ENCODE measurements around the gene WDR18. TPM values are rescaled to one million over a fixed set of nuclear protein-coding genes. Genes with fewer than 3 reads are reported as not detected.

The WDR18 gene
- total and polyA plus RNA-seq, 2 of the 4 experiments (the other 2 are of a cell fraction): 37.1 to 56.9 TPM

DNA sequence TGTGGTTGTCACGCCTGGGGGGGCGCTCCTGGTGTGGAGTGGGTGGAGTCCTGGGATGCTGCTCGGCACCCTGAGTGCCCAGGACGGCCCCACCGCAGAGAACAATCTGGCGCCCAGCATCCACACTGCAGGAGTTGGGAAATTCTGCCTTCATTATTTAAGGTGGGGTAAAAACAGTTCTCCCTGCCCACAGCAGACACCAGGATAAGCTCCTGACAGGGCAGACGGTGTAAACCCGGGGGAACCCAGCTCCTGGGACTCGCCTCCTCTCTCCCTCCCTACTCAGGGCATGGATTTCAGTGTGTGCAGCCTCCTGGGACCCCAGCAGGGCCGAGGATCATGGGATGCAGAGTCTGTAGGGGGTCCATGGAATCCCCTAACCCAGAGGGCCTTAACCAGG is 7.7 kb upstream of the WDR18 start:
- intact Hi-C loops (cut with micrococcal nuclease) (no loop called here), dilution Hi-C loops (cut with HindIII; ENCODE audit: low sequenced_read_pairs, unreplicated experiment) (no loop called here), in situ Hi-C loops (cut with MboI; ENCODE audit: low sequenced_read_pairs) (no loop called here)
- no peak overlapping the region for H4K91ac ChIP-seq (ENCODE audit: insufficient read depth, low read depth, low read length)
- 80% methylated on average over 1 of the region's 10 CpGs; no CpG with 5 or more reads in 1 of the 2 experiments for WGBS, 2 experiments (ENCODE audit: extremely low coverage in 2 of 2, insufficient read length in 1 of 2)
- ATAC-seq (ENCODE audit: low read depth) (no peak), DNase-seq (no peak)
- H3K23ac ChIP-seq (ENCODE audit: low read depth, low read length): no peak overlapping the region
- no peak overlapping the region for H3K4me2 ChIP-seq (ENCODE audit: low read depth, low read length)
- no peak overlapping the region for H2BK120ac ChIP-seq (ENCODE audit: low read depth, low read length)
- no peak overlapping the region for H4K8ac ChIP-seq (ENCODE audit: low read depth in 2 of 2, low read length in 2 of 2)
- no peaks in the 10 kb centered on the region for H3K9me3 ChIP-seq (ENCODE audit: control insufficient read depth, insufficient read depth, low read length)
- CTCF ChIA-PET: no interaction called here
- H2BK5ac ChIP-seq (ENCODE audit: low read depth, low read length, poor library complexity, severe bottlenecking): no peak overlapping the region
- peaks cover 7% of the 10 kb centered on the region for H3K4me1 ChIP-seq (ENCODE audit: control insufficient read depth, insufficient read depth, low read length)
- no peak overlapping the region for H4K5ac ChIP-seq (ENCODE audit: low read depth, low read length)
- H2BK20ac ChIP-seq (ENCODE audit: low read depth, low read length): no peak overlapping the region
- no peaks in the 10 kb centered on the region for H3K27me3 ChIP-seq (ENCODE audit: control insufficient read depth, insufficient read depth, low read length)
- no peak overlapping the region for H3K18ac ChIP-seq (ENCODE audit: low read depth, low read length)
- no peak overlapping the region for H2AK9ac ChIP-seq (replicated peaks; ENCODE audit: low read depth, low read length, poor library complexity)
- no peak overlapping the region for H3K56ac ChIP-seq (ENCODE audit: extremely low read depth, insufficient read depth, low read length)
- peaks cover 20% of the 10 kb centered on the region for H3K36me3 ChIP-seq (ENCODE audit: control insufficient read depth, insufficient read depth, low read length)
- no peak overlapping the region for H3K9ac ChIP-seq (ENCODE audit: low read depth, low read length)
- H2AFZ ChIP-seq (replicated peaks; ENCODE audit: low read length, poor library complexity): no peak overlapping the region
- H3K14ac ChIP-seq (replicated peaks; ENCODE audit: low read depth, low read length): no peak overlapping the region
- H4K20me1 ChIP-seq (ENCODE audit: insufficient read depth, low read length): no peaks in the 10 kb centered on the region
- BruUV-seq (replicated peaks): no TSS peak
- no peak overlapping the region for H3K4me3 ChIP-seq (ENCODE audit: insufficient read depth, low read depth, low read length)
- H3K79me1 ChIP-seq (ENCODE audit: low read depth in 1 of 2, low read length in 2 of 2): peaks cover 4 to 7% of the 10 kb centered on the region in 2 experiments; a peak in 2 of 4 replicates
- POLR2A ChIA-PET (ENCODE audit: unreplicated experiment): no interaction called here
- H2AK5ac ChIP-seq (ENCODE audit: low read depth, low read length): no peak overlapping the region
- no peaks in the 10 kb centered on the region for H3K9me1 ChIP-seq (ENCODE audit: insufficient read depth, low read length)
- TF ChIP-seq, protein P1, sequence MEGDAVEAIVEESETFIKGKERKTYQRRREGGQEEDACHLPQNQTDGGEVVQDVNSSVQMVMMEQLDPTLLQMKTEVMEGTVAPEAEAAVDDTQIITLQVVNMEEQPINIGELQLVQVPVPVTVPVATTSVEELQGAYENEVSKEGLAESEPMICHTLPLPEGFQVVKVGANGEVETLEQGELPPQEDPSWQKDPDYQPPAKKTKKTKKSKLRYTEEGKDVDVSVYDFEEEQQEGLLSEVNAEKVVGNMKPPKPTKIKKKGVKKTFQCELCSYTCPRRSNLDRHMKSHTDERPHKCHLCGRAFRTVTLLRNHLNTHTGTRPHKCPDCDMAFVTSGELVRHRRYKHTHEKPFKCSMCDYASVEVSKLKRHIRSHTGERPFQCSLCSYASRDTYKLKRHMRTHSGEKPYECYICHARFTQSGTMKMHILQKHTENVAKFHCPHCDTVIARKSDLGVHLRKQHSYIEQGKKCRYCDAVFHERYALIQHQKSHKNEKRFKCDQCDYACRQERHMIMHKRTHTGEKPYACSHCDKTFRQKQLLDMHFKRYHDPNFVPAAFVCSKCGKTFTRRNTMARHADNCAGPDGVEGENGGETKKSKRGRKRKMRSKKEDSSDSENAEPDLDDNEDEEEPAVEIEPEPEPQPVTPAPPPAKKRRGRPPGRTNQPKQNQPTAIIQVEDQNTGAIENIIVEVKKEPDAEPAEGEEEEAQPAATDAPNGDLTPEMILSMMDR (conservative IDR thresholded peaks at IDR 0.05; ENCODE audit: low read depth, low read length): no peak
- TF ChIP-seq CEBPB (IDR thresholded peaks at IDR 0.05; ENCODE audit: low read depth, low read length) (no peak), POLR2A (IDR thresholded peaks at IDR 0.05; ENCODE audit: low read depth, low read length) (no peak), RAD21 (IDR thresholded peaks at IDR 0.05; ENCODE audit: low read length) (no peak), RFX5 (IDR thresholded peaks at IDR 0.05; ENCODE audit: low read depth, low read length) (no peak), NFE2L2 (IDR thresholded peaks at IDR 0.05; ENCODE audit: low read depth, low read length) (no peak), BHLHE40 (IDR thresholded peaks at IDR 0.05; ENCODE audit: low read depth, low read length) (no peak), SMC3 (IDR thresholded peaks at IDR 0.05; ENCODE audit: low read depth, low read length) (no peak), RCOR1 (IDR thresholded peaks at IDR 0.05; ENCODE audit: insufficient replicate concordance, low read length) (no peak), MAZ (IDR thresholded peaks at IDR 0.05; ENCODE audit: borderline replicate concordance, low read depth, low read length) (no peak), CHD1 (IDR thresholded peaks at IDR 0.05; ENCODE audit: low read depth, low read length) (no peak), FOS (IDR thresholded peaks at IDR 0.05; ENCODE audit: low read depth, low read length) (no peak), MXI1 (IDR thresholded peaks at IDR 0.05; ENCODE audit: borderline replicate concordance, low read depth, low read length) (no peak), MAFK (IDR thresholded peaks at IDR 0.05; ENCODE audit: low read depth, low read length) (no peak)
- TF ChIP-seq, protein P2, sequence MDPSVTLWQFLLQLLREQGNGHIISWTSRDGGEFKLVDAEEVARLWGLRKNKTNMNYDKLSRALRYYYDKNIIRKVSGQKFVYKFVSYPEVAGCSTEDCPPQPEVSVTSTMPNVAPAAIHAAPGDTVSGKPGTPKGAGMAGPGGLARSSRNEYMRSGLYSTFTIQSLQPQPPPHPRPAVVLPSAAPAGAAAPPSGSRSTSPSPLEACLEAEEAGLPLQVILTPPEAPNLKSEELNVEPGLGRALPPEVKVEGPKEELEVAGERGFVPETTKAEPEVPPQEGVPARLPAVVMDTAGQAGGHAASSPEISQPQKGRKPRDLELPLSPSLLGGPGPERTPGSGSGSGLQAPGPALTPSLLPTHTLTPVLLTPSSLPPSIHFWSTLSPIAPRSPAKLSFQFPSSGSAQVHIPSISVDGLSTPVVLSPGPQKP (IDR thresholded peaks at IDR 0.05; ENCODE audit: borderline replicate concordance, low read depth, low read length): no peak
- TF ChIP-seq, protein P3, sequence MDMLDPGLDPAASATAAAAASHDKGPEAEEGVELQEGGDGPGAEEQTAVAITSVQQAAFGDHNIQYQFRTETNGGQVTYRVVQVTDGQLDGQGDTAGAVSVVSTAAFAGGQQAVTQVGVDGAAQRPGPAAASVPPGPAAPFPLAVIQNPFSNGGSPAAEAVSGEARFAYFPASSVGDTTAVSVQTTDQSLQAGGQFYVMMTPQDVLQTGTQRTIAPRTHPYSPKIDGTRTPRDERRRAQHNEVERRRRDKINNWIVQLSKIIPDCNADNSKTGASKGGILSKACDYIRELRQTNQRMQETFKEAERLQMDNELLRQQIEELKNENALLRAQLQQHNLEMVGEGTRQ (IDR thresholded peaks at IDR 0.05; ENCODE audit: low read depth, low read length): no peak
- H2BK15ac ChIP-seq (ENCODE audit: low read depth, low read length): no peak overlapping the region
- H3K4ac ChIP-seq (ENCODE audit: low read depth, low read length): no peak overlapping the region
- no peak overlapping the region for H3K27ac ChIP-seq (ENCODE audit: insufficient read depth, low read length)
